Transverse colon (tissue), 4 donors: ENCODE measurements around the gene USP2. TPM values are rescaled to one million over a fixed set of nuclear protein-coding genes. Genes with fewer than 3 reads are reported as not detected.
A peak's percentile ranks its signal among the peaks of the same experiment; 100 is the strongest.

Experiments used
- DNase-seq: peaks from one replicate; pipeline ENCODE4 v3.0.0-alpha.2; 2019
- H3K27ac ChIP-seq, 4 donors: fragments of 200-600 bp; sonication (generic); 2 replicates each; pipeline ENCODE4 v1.5.1; 2016 to 2018; ENCODE audit warnings: inconsistent platforms in 4 of 4
- H3K27me3 ChIP-seq: fragments of 200-600 bp; sonication (generic); 2 replicates; pipeline ENCODE4 v1.5.1; 2017; ENCODE audit warnings: inconsistent platforms
- H3K36me3 ChIP-seq, 4 donors: fragments of 200-600 bp; sonication (generic); 2 replicates each; pipeline ENCODE4 v1.5.1; 2017 to 2019; ENCODE audit warnings: inconsistent platforms in 4 of 4
- H3K4me1 ChIP-seq, 4 donors: fragments of 200-600 bp; sonication (generic); 2 replicates each; pipeline ENCODE4 v1.5.1; 2017 to 2020; ENCODE audit warnings: inconsistent platforms in 4 of 4
- H3K4me3 ChIP-seq, 4 donors: fragments of 200-600 bp; sonication (generic); 1 replicate in 1 of 4; 2 replicates in 3 of 4; pipeline versions ENCODE4 v1.5.1 to v1.6.1; 2017 to 2019; ENCODE audit warnings: inconsistent platforms in 4 of 4
- H3K9me3 ChIP-seq, 2 donors: fragments of 200-600 bp; sonication (generic); 2 replicates each; pipeline ENCODE4 v1.5.1; 2017 to 2019; ENCODE audit warnings: inconsistent platforms in 2 of 2
- EP300 ChIP-seq: sonication (generic); formaldehyde crosslinking; IDR thresholded peaks from one replicate; pipeline ENCODE4 v1.6.1; 2017; ENCODE audit warnings: antibody characterized with exemption, low read depth
- POLR2A ChIP-seq: fragments of 450-650 bp; IDR thresholded peaks from one replicate; pipeline ENCODE4 v1.6.1; 2016; ENCODE audit warnings: antibody characterized with exemption, mild to moderate bottlenecking, moderate library complexity
- POLR2AphosphoS5 ChIP-seq, 3 donors: sonication (generic); formaldehyde crosslinking; IDR thresholded peaks; one replicate each; pipeline ENCODE4 v1.6.1; 2016; ENCODE audit warnings: antibody characterized with exemption in 3 of 3
- WGBS, 2 donors: methylation state at CpG; one replicate each; pipeline ENCODE4 v1.1.5; 2018; ENCODE audit warnings: low coverage in 1 of 2; 5-methylcytosine and 5-hydroxymethylcytosine counted together
- in situ Hi-C, 4 donors: fragments of 200-750 bp; cut with MboI; loops; one replicate each; pipeline versions ENCODE4 v1.15.0 to v1.15.1; 2017; ENCODE audit warnings: low sequenced_read_pairs in 3 of 4, low pct_ligation_motif_present in 1 of 4, low pct_unique_long_range_greater_than_20kb in 1 of 4
- intact Hi-C: fragments of 100-400 bp; cut with DNase I; formaldehyde crosslinking; loops from one replicate; pipeline ENCODE4 v1.15.1; 2023; ENCODE audit warnings: low total_unique reads
- total RNA-seq, 4 donors: library from RNA; depleted of rRNA; stranded (reverse); fragments of >200 nt; gene quantifications; one replicate each; pipeline ENCODE4 v1.1.0, GENCODE V29; 2016
- TF ChIP-seq, protein P1 (sequence below), 5 experiments: fragments of 200-600 bp in 3 of 5; fragments of 450-650 bp in 2 of 5; sonication (generic) in 3 of 5; IDR thresholded peaks; 1 replicate in 2 of 5; 2 replicates in 3 of 5; pipeline ENCODE4 v1.5.1; 2016 to 2017; ENCODE audit warnings: antibody characterized with exemption in 5 of 5, inconsistent platforms in 3 of 5, mild to moderate bottlenecking in 2 of 5, moderate library complexity in 1 of 5

The USP2 gene
- total RNA-seq, 4 donors from 2014 or later, result 9.8 to 26.6 (median 22.7) TPM

DNA sequence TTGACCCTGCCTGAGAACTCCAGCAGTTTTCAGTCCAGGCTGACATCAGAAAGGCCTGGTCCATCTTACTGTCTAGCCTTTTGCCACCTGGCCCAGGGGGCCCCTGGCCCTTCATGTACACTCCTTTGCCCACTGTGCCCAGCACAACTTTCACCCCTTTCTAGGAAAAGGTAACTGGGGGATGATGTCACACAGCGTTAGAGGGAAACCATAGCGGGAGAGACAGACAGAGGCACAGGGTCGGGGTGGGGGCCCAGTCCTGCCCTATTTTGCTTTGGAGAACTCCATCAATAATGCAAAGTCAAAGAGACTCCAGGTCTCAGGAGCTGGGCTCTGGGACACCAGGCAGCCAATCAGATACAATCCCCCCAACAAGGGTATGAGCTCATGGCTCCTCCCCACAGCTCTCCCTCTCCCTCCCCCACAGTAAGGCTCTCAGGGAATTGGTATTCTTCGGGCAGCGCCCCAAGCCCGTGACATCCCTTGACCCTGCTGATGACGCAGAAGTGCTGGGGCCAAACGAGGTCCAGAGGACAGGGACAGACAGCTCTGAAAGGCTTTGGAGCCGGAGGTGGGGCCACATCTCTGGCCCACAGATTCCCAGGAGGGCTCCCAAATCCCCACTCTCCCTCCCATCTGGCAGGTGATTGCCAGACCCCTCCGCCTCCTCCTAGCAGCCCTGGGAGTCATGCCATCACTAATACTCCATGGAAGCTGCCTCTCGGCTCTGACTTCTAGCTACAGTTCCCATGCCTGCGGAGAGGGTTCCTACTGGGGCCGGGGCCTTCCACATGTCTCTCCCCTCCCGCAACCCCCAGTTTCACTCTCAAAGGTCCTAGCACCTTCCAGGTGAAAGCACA, 5.9 kb downstream of the USP2 start:
- Histone ChIP-seq H3K36me3 (no peaks in the 10 kb centered on the region), H3K9me3 (no peaks in the 10 kb centered on the region), H3K27me3 (no peaks in the 10 kb centered on the region), H3K27ac (peak overlapping the region; percentile 53 to 71 (median 66)), H3K4me1 (peaks cover 0 to 30% (median 14%) of the 10 kb centered on the region in 4 donors), H3K4me3 (no peak overlapping the region)
- 57% methylated on average over 14 of the region's 14 CpGs; no CpG with 5 or more reads in 1 of the 2 donors for WGBS, 2 donors
- intact Hi-C loops (loop anchor here (1.0 kb wide), 1 partner anchor 23 kb away; no protein-coding TSS in a partner anchor), in situ Hi-C loops (no loop called here)
- DNase-seq, result peak; percentile 55
- TF ChIP-seq, protein P1, sequence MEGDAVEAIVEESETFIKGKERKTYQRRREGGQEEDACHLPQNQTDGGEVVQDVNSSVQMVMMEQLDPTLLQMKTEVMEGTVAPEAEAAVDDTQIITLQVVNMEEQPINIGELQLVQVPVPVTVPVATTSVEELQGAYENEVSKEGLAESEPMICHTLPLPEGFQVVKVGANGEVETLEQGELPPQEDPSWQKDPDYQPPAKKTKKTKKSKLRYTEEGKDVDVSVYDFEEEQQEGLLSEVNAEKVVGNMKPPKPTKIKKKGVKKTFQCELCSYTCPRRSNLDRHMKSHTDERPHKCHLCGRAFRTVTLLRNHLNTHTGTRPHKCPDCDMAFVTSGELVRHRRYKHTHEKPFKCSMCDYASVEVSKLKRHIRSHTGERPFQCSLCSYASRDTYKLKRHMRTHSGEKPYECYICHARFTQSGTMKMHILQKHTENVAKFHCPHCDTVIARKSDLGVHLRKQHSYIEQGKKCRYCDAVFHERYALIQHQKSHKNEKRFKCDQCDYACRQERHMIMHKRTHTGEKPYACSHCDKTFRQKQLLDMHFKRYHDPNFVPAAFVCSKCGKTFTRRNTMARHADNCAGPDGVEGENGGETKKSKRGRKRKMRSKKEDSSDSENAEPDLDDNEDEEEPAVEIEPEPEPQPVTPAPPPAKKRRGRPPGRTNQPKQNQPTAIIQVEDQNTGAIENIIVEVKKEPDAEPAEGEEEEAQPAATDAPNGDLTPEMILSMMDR (IDR thresholded peaks at IDR 0.05), result no peak
- TF ChIP-seq EP300 (no peak), POLR2AphosphoS5 (IDR thresholded peaks at IDR 0.05) (peak in 2 of 3 donors; percentile 32 to 36), POLR2A (no peak)

DNA sequence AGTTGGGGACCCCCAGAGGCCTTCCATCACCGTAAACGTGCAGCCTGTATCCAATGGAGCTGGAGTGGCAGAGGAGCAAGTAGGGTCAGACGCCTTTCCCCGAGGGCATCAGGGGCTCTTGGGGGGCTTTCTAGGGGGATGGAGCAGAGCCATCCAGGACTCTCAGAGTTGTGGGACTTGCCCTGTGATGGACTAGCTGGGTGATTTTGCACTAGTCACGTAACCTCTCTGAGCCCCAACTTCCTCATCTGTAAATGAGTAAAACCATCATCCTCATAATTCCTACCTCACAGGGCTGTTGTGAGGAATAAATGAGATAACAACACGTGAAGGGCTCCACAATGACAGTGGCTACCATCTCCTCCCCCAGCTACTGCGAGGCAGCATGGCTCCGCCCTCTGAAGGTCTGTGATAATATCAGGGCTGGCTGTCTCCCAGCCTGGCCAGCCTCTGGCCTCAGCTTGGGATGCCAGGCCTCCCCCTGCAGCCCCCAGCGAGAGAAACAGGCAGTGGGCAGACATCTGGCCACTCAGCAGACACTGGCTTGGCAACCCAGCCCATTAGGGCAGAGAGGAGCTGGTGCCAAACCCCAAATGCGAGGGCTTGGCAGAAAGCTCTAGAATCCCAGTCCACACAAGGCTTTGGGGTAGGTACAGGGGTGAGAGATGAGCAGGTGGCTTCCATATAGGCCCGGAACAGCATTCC, 6.7 kb downstream of the USP2 start:
- H3K36me3 ChIP-seq, result no peaks in the 10 kb centered on the region
- H3K27ac ChIP-seq, result peak overlapping the region; percentile 49 to 71 (median 64)
- intact Hi-C loops, result no loop called here
- TF ChIP-seq POLR2AphosphoS5 (IDR thresholded peaks at IDR 0.05) (no peak), POLR2A (no peak), EP300 (no peak)
- TF ChIP-seq, protein P1 (IDR thresholded peaks at IDR 0.05), result no peak
- no peak for DNase-seq
- 44% methylated on average over 10 of the region's 11 CpGs; no CpG with 5 or more reads in 1 of the 2 donors for WGBS, 2 donors
- no peak overlapping the region for H3K4me3 ChIP-seq
- in situ Hi-C loops, result no loop called here
- peaks cover 4 to 36% (median 21%) of the 10 kb centered on the region in 4 donors for H3K4me1 ChIP-seq
- H3K27me3 ChIP-seq, result no peaks in the 10 kb centered on the region
- H3K9me3 ChIP-seq, result no peaks in the 10 kb centered on the region

DNA sequence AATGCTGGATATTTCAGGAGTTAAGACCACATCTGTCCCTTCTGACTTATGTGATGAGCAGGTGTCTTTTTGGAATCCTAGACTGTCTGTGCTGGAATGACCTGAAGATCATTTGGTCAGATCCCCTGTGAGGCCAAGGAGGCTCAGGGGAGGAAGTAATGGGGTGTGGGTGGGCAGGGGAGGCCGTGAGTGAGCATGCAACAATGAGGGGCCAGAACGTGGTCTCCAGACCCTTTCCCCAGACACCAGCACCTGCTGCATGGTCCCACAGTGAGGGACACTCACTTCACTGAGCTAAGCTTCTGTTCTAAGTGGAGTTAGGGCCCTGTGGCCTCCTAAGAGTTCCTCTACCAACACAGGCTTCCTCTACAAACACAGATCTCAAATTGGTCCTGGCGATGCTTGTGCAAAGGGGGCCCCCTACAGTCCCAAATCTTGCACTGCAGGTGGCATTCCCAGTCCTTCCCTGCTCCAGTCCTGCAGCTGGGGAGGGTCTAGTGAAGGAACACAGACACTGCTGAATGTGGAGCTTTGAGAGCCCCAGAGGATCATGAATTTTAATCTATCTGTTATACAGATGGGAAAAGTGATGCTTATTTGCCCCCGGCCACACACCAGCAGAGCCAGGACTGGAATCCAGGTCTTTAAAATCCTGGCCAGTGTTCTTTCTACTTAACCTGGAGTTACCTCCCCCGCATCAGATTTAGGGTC, 7.4 kb downstream of the USP2 start:
- in situ Hi-C loops (no loop called here), intact Hi-C loops (no loop called here)
- Histone ChIP-seq H3K4me3 (no peak overlapping the region), H3K9me3 (no peaks in the 10 kb centered on the region), H3K4me1 (peaks cover 11 to 43% (median 28%) of the 10 kb centered on the region in 4 donors), H3K27me3 (no peaks in the 10 kb centered on the region), H3K36me3 (no peaks in the 10 kb centered on the region), H3K27ac (peak overlapping the region in 2 of 4 donors; percentile 61 to 66)
- DNase-seq, result peak; percentile 84
- 40 to 54% methylated on average over 2 to 5 of the region's 5 CpGs for WGBS, 2 donors
- TF ChIP-seq EP300 (no peak), POLR2AphosphoS5 (IDR thresholded peaks at IDR 0.05) (no peak), POLR2A (no peak)
- TF ChIP-seq, protein P1 (IDR thresholded peaks at IDR 0.05), result peak; percentile 81 to 94 (median 92)
